H9 (cell line): ENCODE measurements around the gene SRPX. TPM values are rescaled to one million over a fixed set of nuclear protein-coding genes. Genes with fewer than 3 reads are reported as not detected.

ENCODE experiments used
- DNase-seq: peaks from one replicate; pipeline ENCODE4 v3.0.0-alpha.2; 2017
- H2AFZ ChIP-seq: one replicate; pipeline ENCODE4 v1.6.1; 2013; ENCODE audit warnings: mild to moderate bottlenecking, low read length, control low read depth, moderate library complexity
- H2AK5ac ChIP-seq: 2 replicates; pipeline ENCODE4 v1.6.1; 2013; ENCODE audit warnings: low read length, control low read depth, mixed read lengths; ENCODE audit not compliant: insufficient read length
- H2BK120ac ChIP-seq: one replicate; pipeline ENCODE4 v1.6.1; 2013; ENCODE audit warnings: low read depth, mild to moderate bottlenecking, low read length, control low read depth, inconsistent platforms; ENCODE audit not compliant: poor library complexity, severe bottlenecking
- H2BK12ac ChIP-seq: 2 replicates; pipeline ENCODE4 v1.6.1; 2013; ENCODE audit warnings: low read length, control low read depth, mixed read lengths, low read depth; ENCODE audit not compliant: insufficient read length
- H2BK15ac ChIP-seq: 2 replicates; pipeline ENCODE4 v1.6.1; 2013; ENCODE audit warnings: low read depth, low read length, control low read depth
- H2BK20ac ChIP-seq: one replicate; pipeline ENCODE4 v1.6.1; 2013; ENCODE audit warnings: low read depth, mild to moderate bottlenecking, low read length, control low read depth, inconsistent platforms; ENCODE audit not compliant: poor library complexity, severe bottlenecking
- H2BK5ac ChIP-seq: 2 replicates; pipeline ENCODE4 v1.6.1; 2013; ENCODE audit warnings: low read length, control low read depth, mixed read lengths; ENCODE audit not compliant: insufficient read length
- H3K14ac ChIP-seq: 2 replicates; pipeline ENCODE4 v1.6.1; 2013; ENCODE audit warnings: low read length, control low read depth; ENCODE audit not compliant: insufficient read depth
- H3K18ac ChIP-seq: 2 replicates; pipeline ENCODE4 v1.6.1; 2013; ENCODE audit warnings: low read depth, mild to moderate bottlenecking, mixed read lengths, low read length, control low read depth; ENCODE audit not compliant: insufficient read length
- H3K23ac ChIP-seq: 2 replicates; pipeline ENCODE4 v1.6.1; 2013; ENCODE audit warnings: low read length, control low read depth, mixed read lengths, low read depth; ENCODE audit not compliant: insufficient read length
- H3K23me2 ChIP-seq: 2 replicates; pipeline ENCODE4 v1.6.1; 2013; ENCODE audit warnings: low read depth, mild to moderate bottlenecking, mixed read lengths, low read length, control low read depth; ENCODE audit not compliant: insufficient read length, poor library complexity, severe bottlenecking
- H3K27ac ChIP-seq: 2 replicates; pipeline ENCODE4 v1.5.1; 2013; ENCODE audit warnings: low read length, control low read depth, mixed read lengths, low read depth; ENCODE audit not compliant: insufficient read length
- H3K27me3 ChIP-seq: 2 replicates; pipeline ENCODE4 v1.6.1; 2013; ENCODE audit warnings: low read length, control low read depth, inconsistent platforms; ENCODE audit not compliant: insufficient read depth
- H3K4ac ChIP-seq: 2 replicates; pipeline ENCODE4 v1.6.1; 2013; ENCODE audit warnings: low read depth, mild to moderate bottlenecking, control low read depth, inconsistent platforms, low read length, moderate library complexity
- H3K4me1 ChIP-seq: 2 replicates; pipeline ENCODE4 v1.6.1; 2013; ENCODE audit warnings: low read length, control low read depth, inconsistent platforms; ENCODE audit not compliant: insufficient read depth
- H3K4me2 ChIP-seq: 2 replicates; pipeline ENCODE4 v1.6.1; 2013; ENCODE audit warnings: low read length, control low read depth, mixed read lengths; ENCODE audit not compliant: insufficient read length, insufficient read depth
- H3K56ac ChIP-seq: 2 replicates; pipeline ENCODE4 v1.6.1; 2013; ENCODE audit warnings: low read depth, mild to moderate bottlenecking, mixed read lengths, low read length, control low read depth; ENCODE audit not compliant: insufficient read length
- H3K79me1 ChIP-seq: 2 replicates; pipeline ENCODE4 v1.6.1; 2013; ENCODE audit warnings: low read depth, mild to moderate bottlenecking, moderate library complexity, low read length, control low read depth, inconsistent platforms; ENCODE audit not compliant: insufficient read depth, poor library complexity, severe bottlenecking
- H3K79me2 ChIP-seq: 2 replicates; pipeline ENCODE4 v1.6.1; 2013; ENCODE audit warnings: low read length, control low read depth, inconsistent platforms; ENCODE audit not compliant: insufficient read depth
- H3K9ac ChIP-seq: 2 replicates; pipeline ENCODE4 v1.6.1; 2013; ENCODE audit warnings: low read length, control low read depth, mixed read lengths; ENCODE audit not compliant: insufficient read length; ENCODE audit errors: extremely low read depth
- H3K9me3 ChIP-seq: one replicate; pipeline ENCODE4 v1.6.1; 2013; ENCODE audit warnings: low read depth, low read length, inconsistent platforms; ENCODE audit not compliant: control insufficient read depth
- H3T11ph ChIP-seq: one replicate; pipeline ENCODE4 v1.6.1; 2013; ENCODE audit warnings: mild to moderate bottlenecking, low read length, control low read depth, inconsistent platforms
- H4K20me1 ChIP-seq: one replicate; pipeline ENCODE4 v1.6.1; 2013; ENCODE audit not compliant: control insufficient read depth, insufficient read length, insufficient read depth
- H4K5ac ChIP-seq: 2 replicates; pipeline ENCODE4 v1.6.1; 2013; ENCODE audit warnings: low read depth, mild to moderate bottlenecking, mixed read lengths, low read length, control low read depth; ENCODE audit not compliant: insufficient read length
- H4K8ac ChIP-seq: replicated peaks from 2 replicates; pipeline ENCODE4 v1.6.1; 2013; ENCODE audit warnings: low read length, control low read depth, mixed read lengths, low read depth; ENCODE audit not compliant: insufficient read length
- H4K91ac ChIP-seq: 2 replicates; pipeline ENCODE4 v1.6.1; 2013; ENCODE audit warnings: low read depth, mild to moderate bottlenecking, moderate library complexity, mixed read lengths, low read length, control low read depth; ENCODE audit not compliant: insufficient read length
- H3K27ac Mint-ChIP-seq, 3 experiments: 2 replicates in 2 of 3; 3 replicates in 1 of 3; pipeline ENCODE4 v1.8.0; 2020 to 2021; ENCODE audit warnings: mixed read lengths in 3 of 3, mild to moderate bottlenecking in 1 of 3, moderate library complexity in 1 of 3
- H3K27me3 Mint-ChIP-seq: 2 replicates; pipeline ENCODE4 v1.8.0; 2021; ENCODE audit warnings: low read depth, mild to moderate bottlenecking, moderate library complexity, mixed read lengths
- H3K36me3 Mint-ChIP-seq, 3 experiments: 2 replicates in 2 of 3; 3 replicates in 1 of 3; pipeline ENCODE4 v1.8.0; 2020 to 2021; ENCODE audit warnings: low read depth in 3 of 3, mixed read lengths in 3 of 3; ENCODE audit not compliant: insufficient read depth in 1 of 3
- H3K4me1 Mint-ChIP-seq, 2 experiments: 2 replicates each; pipeline ENCODE4 v1.8.0; 2020; ENCODE audit warnings: mixed read lengths in 2 of 2
- H3K4me3 Mint-ChIP-seq, 2 experiments: 2 replicates in 1 of 2; 3 replicates in 1 of 2; pipeline ENCODE4 v1.8.0; 2020 to 2021; ENCODE audit warnings: mild to moderate bottlenecking in 2 of 2, mixed read lengths in 2 of 2, moderate library complexity in 1 of 2
- H3K9me3 Mint-ChIP-seq, 2 experiments: 2 replicates in 1 of 2; 3 replicates in 1 of 2; pipeline ENCODE4 v1.8.0; 2020; ENCODE audit warnings: mild to moderate bottlenecking in 2 of 2, mixed read lengths in 2 of 2, moderate library complexity in 1 of 2
- CTCF ChIP-seq: fragments of 200-600 bp; sonication (generic); conservative IDR thresholded peaks from 3 replicates; pipeline ENCODE4 v1.8.0; 2021; ENCODE audit warnings: antibody characterized with exemption, mild to moderate bottlenecking
- WGBS: extraction: QIAGEN DNeasy Blood & Tissue Kit; methylation state at CpG from one replicate; pipeline ENCODE4 v1.1.7; 2013; ENCODE audit warnings: missing lambda C conversion rate, low lambda C conversion rate, mixed read lengths; ENCODE audit not compliant: insufficient read length; ENCODE audit errors: extremely low coverage; 5-methylcytosine and 5-hydroxymethylcytosine counted together
- total RNA-seq: library from RNA; stranded (reverse); gene quantifications from 2 replicates; pipeline ENCODE4 v1.2.1, GENCODE V29; 2021

The SRPX gene
- total RNA-seq, 1 experiment from 2014 or later: 2.8 TPM

DNA sequence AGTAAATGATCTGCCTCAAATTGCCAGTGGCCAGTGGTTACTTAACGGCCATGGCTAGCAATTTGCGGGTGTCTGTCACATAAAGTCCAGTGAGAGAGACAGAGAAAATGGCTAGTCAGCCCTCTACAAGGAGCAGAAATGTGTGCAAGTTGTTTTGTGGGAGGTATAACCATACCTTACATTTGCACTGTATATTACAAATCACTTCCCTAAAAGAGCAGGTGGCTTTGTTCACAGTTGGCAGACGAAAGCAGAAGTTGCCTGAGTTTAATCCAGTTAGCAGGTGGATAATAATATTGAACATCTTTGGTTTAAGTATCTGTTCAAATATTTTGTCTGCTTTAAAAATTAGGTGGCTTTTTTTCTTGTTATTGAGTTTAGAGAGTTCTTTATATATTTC is 15.6 kb downstream of the SRPX start:
- no peak overlapping the region for H2BK12ac ChIP-seq
- H2BK120ac ChIP-seq: no peak overlapping the region
- H4K20me1 ChIP-seq: no peaks in the 10 kb centered on the region
- Mint-ChIP-seq H3K9me3 (peaks cover 64 to 71% of the 10 kb centered on the region in 2 experiments), H3K4me1 (peaks cover 0 to 2% of the 10 kb centered on the region in 2 experiments; a peak in 1 of 4 replicates), H3K4me3 (no peak overlapping the region), H3K27ac (no peak overlapping the region), H3K27me3 (no peaks in the 10 kb centered on the region), H3K36me3 (peaks cover 0 to 9% (median 0%) of the 10 kb centered on the region in 3 experiments; a peak in 3 of 7 replicates)
- no peak overlapping the region for H3K4ac ChIP-seq
- no peak overlapping the region for H3K23ac ChIP-seq
- H2AFZ ChIP-seq: no peak overlapping the region
- no peak overlapping the region for H3K27ac ChIP-seq
- no peaks in the 10 kb centered on the region for H3K23me2 ChIP-seq
- H3T11ph ChIP-seq: no peak overlapping the region
- no peak for TF ChIP-seq CTCF
- H3K9me3 ChIP-seq: peaks cover under 1% of the 10 kb centered on the region
- H2BK15ac ChIP-seq: no peak overlapping the region
- peaks cover 2% of the 10 kb centered on the region; the same call in 1 of the 2 replicates for H3K4me1 ChIP-seq
- no peak overlapping the region for H2BK20ac ChIP-seq
- H2AK5ac ChIP-seq: no peak overlapping the region
- no peak overlapping the region for H4K8ac ChIP-seq
- DNase-seq: no peak
- no peaks in the 10 kb centered on the region for H3K79me1 ChIP-seq
- H3K4me2 ChIP-seq: no peak overlapping the region
- no peaks in the 10 kb centered on the region for H3K27me3 ChIP-seq
- no peaks in the 10 kb centered on the region for H3K79me2 ChIP-seq
- H4K91ac ChIP-seq: no peak overlapping the region
- no CpG with 5 or more reads among the region's 3 CpGs for WGBS
- H3K14ac ChIP-seq: no peak overlapping the region
- no peak overlapping the region for H3K56ac ChIP-seq
- no peak overlapping the region for H4K5ac ChIP-seq
- no peak overlapping the region for H2BK5ac ChIP-seq
- H3K9ac ChIP-seq: no peak overlapping the region
- H3K18ac ChIP-seq: no peak overlapping the region
